ENCODE data around the gene ERI3. TPM values are rescaled to one million over a fixed set of nuclear protein-coding genes. Genes with fewer than 3 reads are reported as not detected.

The ERI3 gene, protein sequence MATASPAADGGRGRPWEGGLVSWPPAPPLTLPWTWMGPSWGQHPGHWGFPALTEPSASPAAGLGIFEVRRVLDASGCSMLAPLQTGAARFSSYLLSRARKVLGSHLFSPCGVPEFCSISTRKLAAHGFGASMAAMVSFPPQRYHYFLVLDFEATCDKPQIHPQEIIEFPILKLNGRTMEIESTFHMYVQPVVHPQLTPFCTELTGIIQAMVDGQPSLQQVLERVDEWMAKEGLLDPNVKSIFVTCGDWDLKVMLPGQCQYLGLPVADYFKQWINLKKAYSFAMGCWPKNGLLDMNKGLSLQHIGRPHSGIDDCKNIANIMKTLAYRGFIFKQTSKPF
- total RNA-seq, result 10 to 100 TPM; 27.0 to 35.1 (median 31.8) TPM

DNA sequence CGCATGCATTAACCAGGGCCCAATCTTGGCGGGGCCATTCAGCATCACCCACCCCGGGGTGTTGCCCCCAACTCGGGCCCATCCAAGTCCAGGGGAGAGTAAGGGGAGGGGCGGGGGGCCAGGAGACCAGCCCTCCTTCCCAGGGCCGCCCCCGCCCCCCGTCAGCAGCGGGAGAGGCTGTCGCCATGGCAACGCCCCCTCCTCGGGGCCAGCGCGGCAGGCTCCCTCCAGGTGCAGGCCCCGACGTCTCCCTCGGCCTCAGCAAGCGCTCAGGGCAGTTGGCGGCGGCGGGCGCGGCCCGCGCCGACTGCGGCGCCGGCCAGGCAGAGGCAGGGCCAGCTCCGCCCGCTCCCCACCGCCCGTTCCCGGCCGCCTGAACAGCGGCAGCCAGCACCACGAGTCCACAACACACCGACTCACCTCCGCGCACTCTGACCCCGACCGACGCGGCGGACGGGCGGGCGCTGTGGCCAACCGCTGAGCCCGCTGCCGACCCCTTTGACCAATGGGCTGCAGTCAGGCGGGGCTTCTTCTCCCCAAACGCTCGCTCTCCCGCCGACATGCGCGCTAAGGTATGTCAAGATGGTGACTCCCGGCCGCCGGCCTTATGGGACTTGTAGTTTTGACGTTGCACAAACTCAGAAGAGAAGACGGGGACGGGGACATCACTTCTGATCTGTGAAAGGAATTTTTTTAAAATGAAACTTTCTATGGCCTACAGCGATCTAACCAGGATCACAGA, at the start of gene ERI3:
Gene ERI3 (minus strand): TSS at position 418 of the 742 bp plus-strand sequence. CDS start 231 bp downstream, at position 187.
- H3K4me3 ChIP-seq, result peak within 1 kb of the TSS; percentile 81 to 100 (median 91)
- H3K36me3 ChIP-seq, result no peaks in the 10 kb centered on the region
- H3K27me3 ChIP-seq, result no peaks in the 10 kb centered on the region
- TF ChIP-seq POLR2A (IDR thresholded peaks at IDR 0.05), result peak in 3 of 4 donors; percentile 54 to 79 (median 66)
- TF ChIP-seq, protein P1, sequence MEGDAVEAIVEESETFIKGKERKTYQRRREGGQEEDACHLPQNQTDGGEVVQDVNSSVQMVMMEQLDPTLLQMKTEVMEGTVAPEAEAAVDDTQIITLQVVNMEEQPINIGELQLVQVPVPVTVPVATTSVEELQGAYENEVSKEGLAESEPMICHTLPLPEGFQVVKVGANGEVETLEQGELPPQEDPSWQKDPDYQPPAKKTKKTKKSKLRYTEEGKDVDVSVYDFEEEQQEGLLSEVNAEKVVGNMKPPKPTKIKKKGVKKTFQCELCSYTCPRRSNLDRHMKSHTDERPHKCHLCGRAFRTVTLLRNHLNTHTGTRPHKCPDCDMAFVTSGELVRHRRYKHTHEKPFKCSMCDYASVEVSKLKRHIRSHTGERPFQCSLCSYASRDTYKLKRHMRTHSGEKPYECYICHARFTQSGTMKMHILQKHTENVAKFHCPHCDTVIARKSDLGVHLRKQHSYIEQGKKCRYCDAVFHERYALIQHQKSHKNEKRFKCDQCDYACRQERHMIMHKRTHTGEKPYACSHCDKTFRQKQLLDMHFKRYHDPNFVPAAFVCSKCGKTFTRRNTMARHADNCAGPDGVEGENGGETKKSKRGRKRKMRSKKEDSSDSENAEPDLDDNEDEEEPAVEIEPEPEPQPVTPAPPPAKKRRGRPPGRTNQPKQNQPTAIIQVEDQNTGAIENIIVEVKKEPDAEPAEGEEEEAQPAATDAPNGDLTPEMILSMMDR (IDR thresholded peaks at IDR 0.05), result peak in 1 of 6 experiments; percentile 3
- peak within 1 kb of the TSS; percentile 82 to 88 (median 85) for H3K27ac ChIP-seq
- DNase-seq, result peak; percentile 95
- intact Hi-C loops (cut with DNase I), result no loop called here
- WGBS, 2 donors, result 1% methylated on average over 7 to 12 of the region's 65 CpGs
- peaks cover 7 to 28% (median 14%) of the 10 kb centered on the region in 3 donors for H3K4me1 ChIP-seq
- H3K9me3 ChIP-seq, result no peaks in the 10 kb centered on the region

DNA sequence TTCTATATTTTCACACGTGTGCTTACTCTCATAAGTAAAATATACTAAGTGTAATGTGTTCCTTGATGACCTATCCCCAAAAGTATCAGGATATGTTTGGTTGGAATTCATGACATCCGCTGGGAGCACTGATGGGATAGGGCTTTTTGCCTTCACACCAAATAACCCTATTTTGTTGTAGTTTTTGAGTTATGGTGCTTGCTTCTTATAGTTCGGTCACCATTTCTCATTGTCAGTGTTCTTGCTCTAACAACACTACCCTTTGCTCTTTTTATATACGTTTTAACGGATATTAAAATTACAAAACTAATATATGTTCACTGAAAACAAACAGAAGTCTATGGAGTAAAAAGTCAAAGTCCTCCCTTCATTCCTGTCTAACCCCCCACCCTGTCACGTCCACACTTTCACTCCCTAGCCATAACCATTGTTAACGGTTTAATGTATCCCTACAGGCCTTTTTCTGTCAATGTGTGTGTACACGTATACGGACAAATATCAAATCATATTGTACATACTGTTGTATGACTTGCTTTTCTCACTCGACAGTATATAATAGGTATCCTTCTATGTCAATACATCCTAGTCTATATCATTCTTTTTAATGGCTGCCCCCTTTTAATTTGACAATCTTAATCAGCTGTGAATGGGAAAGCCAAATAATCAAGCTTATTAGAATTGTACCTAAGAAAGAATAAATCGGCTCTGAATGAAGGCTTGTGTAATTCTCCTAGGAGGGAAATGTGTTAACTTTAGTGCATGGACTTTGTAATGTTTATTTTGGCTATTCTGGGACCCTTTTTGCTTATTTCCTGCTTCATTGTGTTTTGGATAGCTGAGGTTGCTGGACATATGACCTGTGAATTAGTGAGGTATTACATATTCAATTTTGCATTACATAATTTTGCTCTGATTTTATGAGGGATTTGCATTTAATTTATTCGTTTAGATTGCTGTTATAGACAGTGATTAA, 46.5 kb upstream of the ERI3 start:
- H3K27me3 ChIP-seq, result peaks cover 1 to 98% (median 7%) of the 10 kb centered on the region in 4 donors
- no peak for DNase-seq
- no peak overlapping the region for H3K4me3 ChIP-seq
- no peaks in the 10 kb centered on the region for H3K9me3 ChIP-seq
- H3K36me3 ChIP-seq, result no peaks in the 10 kb centered on the region
- TF ChIP-seq, protein P1 (IDR thresholded peaks at IDR 0.05), result no peak
- intact Hi-C loops (cut with DNase I), result no loop called here
- peaks cover 8 to 22% (median 13%) of the 10 kb centered on the region in 3 donors for H3K4me1 ChIP-seq
- H3K27ac ChIP-seq, result no peak overlapping the region
- WGBS, 2 donors, result 79 to 82% methylated on average over 12 of the region's 12 CpGs

DNA sequence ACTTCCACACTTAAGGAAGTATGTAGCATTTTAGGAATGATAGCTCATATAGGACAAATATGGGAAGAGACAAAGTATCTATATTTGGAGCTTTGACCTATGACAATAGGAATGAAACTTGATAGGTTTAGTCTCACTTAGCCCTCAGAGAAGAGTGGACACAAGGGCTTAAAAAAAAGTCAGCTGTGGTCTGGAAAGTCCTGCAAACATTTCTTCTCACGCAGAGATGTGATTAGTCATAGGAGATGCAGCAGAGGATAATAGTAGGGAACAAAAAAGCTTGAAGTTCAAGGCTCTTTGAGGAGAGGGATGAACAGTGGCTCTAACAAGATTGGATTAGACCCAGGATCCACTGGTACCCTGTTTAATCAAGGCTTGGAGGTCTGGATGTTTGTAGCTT, 35.2 kb upstream of the ERI3 start:
- Histone ChIP-seq H3K36me3 (no peaks in the 10 kb centered on the region), H3K4me1 (no peaks in the 10 kb centered on the region), H3K27me3 (peaks cover 0 to 74% (median 0%) of the 10 kb centered on the region in 4 donors), H3K27ac (no peak overlapping the region), H3K4me3 (no peak overlapping the region), H3K9me3 (no peaks in the 10 kb centered on the region)
- TF ChIP-seq, protein P1 (IDR thresholded peaks at IDR 0.05), result no peak
- TF ChIP-seq POLR2A (IDR thresholded peaks at IDR 0.05), result no peak
- intact Hi-C loops (cut with DNase I), result no loop called here
- no peak for DNase-seq
- WGBS, 2 donors, result 24 to 46% methylated on average over 1 of the region's 1 CpG

DNA sequence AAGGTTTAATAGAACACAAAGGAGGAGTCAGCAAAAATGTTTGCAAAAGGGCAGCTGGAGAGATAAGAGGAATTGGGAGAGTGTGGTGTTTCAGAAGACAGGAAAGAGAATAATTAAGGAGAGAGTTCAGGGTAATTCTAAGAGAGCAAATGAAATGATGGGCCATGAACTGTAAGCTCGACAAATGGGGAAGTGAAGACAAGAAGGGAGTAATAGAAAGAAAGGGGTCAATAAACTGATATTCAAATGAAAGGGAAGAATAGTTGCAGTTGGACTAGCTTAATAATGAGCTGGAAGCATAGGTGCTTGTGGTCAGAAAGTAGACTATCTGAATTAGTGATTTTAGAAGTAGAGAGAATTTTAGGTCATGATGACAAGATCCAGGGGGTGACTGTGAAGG, 34.4 kb upstream of the ERI3 start:
- TF ChIP-seq POLR2A (IDR thresholded peaks at IDR 0.05), result no peak
- TF ChIP-seq, protein P1 (IDR thresholded peaks at IDR 0.05), result no peak
- intact Hi-C loops (cut with DNase I), result no loop called here
- no peaks in the 10 kb centered on the region for H3K4me1 ChIP-seq
- no peak overlapping the region for H3K4me3 ChIP-seq
- no peaks in the 10 kb centered on the region for H3K36me3 ChIP-seq
- no peak for DNase-seq
- WGBS, 2 donors, result 59 to 63% methylated on average over 1 of the region's 1 CpG
- no peak overlapping the region for H3K27ac ChIP-seq
- H3K9me3 ChIP-seq, result no peaks in the 10 kb centered on the region
- peaks cover 0 to 66% (median 0%) of the 10 kb centered on the region in 4 donors for H3K27me3 ChIP-seq
